Head of caudate nucleus (tissue), 42 donors: ENCODE results near the gene RRAGD.

Experiments used
- DNase-seq, 42 donors: peaks; one replicate each; pipeline versions ENCODE4 v3.0.0 to v3.0.0-alpha.2; 2020 to 2021; ENCODE audit warnings: mixed read lengths in 7 of 42
- intact Hi-C: fragments of 100-400 bp; cut with DNase I; formaldehyde crosslinking; loops from one replicate; pipeline ENCODE4 v1.15.0; 2022

RRAGD gene, protein sequence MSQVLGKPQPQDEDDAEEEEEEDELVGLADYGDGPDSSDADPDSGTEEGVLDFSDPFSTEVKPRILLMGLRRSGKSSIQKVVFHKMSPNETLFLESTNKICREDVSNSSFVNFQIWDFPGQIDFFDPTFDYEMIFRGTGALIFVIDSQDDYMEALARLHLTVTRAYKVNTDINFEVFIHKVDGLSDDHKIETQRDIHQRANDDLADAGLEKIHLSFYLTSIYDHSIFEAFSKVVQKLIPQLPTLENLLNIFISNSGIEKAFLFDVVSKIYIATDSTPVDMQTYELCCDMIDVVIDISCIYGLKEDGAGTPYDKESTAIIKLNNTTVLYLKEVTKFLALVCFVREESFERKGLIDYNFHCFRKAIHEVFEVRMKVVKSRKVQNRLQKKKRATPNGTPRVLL

DNA sequence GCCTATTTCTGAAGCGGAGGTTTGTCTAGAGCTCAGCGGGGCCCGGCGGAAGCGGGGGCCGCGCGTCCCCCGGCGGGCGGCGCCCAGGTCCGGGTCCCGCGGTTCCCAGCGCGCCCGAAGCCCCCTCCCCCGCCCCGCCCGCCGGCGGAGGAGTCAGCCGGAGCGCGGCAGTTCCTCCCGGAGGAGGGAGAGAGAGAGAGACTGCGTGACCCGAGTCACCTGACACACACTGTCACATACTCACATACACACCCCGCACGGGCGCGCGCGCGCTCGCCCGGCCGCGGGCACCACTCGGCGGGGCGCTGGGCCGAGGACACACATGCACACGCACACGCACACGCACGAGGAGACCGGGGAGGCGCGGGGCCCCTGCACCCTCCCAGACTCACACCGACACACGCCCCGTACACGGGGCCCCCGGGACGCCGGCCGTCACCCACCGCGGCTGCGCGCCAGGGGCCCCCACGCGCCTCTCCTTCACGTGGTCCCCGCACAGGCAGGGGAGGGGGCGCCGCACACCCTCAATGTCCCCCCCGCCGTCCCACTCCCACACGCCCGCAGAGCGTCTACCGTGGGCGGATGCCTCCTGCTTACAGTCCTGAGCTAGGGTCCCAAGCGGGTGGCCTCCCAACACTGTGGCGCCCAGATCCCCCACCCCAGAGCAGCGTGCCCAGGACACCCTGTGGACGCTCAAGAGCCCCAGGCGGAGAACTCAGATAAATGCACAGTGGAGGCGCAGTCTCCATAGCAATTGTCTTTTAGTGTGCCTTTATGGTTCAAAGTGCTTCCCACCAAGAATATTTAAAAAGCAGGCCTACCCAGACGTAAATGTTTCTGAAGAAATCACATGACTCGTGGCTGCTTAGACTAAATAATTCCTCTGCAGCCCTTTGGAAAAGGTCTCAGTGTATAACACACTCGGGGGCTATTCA, at the start of gene RRAGD:
Gene RRAGD, minus strand, starts transcription at position 203 of the 935 bp plus-strand sequence. CDS start 280 bp downstream, outside the sequence.
- intact Hi-C loops: no loop called here
- DNase-seq: peak; percentile 77 to 95 (median 88)

DNA sequence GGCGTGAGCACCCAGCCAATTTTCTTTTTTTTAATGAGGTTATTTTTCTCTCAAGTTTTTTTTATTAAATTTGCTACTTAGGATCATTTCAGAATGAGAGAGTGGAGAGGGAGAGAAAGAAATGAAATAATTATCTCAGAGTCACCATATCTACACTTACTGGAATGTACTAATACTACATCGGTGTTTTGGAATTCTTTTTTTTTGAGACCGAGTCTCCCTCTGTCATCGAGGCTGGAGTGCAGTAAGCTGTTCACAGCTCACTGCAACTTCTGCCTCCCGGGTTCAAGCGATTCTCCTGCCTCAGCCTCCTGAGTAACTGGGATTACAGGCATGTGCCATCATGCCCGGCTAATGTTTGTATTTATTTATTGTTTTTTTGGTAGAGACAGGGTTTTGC, 48.6 kb upstream of the RRAGD start:
- DNase-seq: no peak
- intact Hi-C loops: no loop called here

DNA sequence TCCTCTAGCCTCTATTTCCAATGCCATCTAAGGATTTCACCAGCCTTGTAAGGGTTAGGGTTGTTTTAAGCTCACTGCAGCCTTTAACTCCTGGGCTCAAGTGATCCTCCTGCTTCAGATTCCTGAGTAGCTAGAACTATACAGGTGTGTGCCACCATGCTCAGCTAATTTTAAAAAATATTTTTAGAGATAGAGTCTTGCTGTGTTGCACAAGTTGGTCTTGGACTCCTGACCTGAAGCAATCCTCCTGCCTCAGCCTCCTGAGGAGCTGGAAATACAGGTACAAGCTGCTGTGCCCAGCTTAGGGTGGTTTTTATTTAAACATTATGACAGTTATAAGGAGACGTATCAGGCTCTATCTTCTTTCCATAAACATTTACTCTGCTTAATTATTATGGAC, 47.4 kb upstream of the RRAGD start:
- intact Hi-C loops: no loop called here
- no peak for DNase-seq

DNA sequence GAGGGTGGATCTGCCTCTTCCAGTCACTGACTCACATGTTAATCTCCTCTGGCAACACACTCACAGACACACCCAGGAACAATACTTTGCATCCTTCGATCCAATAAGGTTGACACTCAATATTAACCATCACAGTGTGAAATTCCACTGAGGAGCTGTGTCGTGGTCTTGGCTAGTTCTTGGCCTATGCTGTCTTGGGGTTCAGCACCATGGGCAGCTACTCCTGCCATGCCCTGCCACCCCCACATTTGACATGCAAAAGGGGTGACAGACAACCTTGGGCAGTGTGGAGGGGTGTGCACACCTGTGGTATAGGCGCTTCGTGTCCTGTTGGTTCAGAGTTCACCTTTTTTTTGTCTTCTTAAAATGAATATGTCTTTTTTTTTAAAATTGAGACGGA, 46.6 kb upstream of the RRAGD start:
- intact Hi-C loops: no loop called here
- peak in 1 of 42 donors; percentile 42 for DNase-seq

DNA sequence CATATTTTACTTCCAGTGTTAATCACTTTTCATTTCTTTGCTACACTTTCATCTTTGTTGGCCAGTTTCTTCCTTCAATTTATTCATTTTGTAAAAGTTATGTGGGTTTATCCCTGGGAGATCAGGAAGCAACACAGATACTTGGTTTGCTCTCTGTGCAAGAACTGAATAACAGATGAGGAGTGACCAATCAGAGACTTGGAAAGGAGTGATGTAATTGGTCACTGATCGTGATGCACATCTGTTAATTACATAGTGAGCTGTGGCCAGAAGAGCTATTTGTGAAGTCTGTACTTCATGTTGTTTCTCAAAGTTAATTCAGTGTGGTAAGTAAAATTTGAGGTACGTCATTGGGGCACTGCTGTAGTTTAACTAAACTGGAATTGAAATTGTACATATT, 42.2 kb upstream of the RRAGD start:
- no peak for DNase-seq
- intact Hi-C loops: no loop called here

DNA sequence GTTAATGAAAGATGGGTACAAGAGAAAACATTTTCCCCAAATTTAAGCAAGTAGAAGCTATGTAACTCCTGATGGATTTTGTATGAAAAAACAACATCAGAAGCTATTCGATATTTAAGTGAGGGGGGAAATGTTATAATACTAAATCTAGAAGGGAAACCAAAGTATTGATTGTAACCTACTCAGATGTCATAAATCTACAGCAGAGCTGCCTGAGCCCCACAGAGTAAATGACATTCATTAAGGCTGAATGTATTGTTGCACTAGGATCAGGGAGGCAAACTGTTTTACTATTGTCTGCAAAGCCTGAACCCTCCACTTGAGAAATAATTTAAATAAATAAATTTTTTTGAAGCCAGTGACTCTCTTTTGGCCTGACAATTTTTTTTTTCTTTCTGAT, 40.2 kb upstream of the RRAGD start:
- DNase-seq: no peak
- intact Hi-C loops: no loop called here

DNA sequence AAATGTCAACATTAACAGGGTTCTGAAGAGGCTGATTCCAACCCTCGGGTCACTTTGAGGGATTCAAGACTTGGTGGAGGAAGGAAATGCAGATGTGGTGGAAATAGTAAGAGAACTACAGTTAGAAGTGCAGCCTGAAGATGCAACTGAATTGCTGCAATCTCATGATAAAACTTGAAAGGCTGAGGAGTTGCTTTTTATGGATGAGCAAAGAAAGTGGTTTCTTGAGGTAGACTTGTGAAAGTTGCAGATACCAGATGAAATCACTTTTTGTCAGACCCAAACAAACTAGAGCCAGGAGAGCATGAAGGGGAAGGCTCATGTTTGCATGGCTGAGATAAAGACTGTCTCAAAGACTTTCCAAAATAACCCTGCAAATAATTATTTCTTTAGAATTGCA, 37.1 kb upstream of the RRAGD start:
- DNase-seq: no peak
- intact Hi-C loops: no loop called here

DNA sequence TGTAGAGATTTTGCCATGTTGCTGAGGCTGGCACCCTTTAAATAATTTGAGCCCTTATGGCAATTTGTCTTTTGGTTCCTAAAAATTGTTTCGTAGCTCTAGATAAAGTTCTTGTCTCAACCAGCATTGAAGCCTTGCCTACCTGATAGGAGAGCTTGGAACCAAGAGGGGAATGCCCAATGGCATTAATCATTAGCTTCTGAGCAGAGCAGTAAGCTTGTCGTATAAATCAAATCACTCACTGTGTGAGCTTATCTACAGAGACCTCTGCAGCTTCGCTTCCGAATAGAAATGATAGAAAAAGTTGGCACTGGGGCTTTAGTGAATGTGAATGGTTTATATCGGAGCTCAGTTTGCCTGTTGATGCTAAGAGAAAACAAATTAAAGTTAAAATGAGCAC, 31.6 kb upstream of the RRAGD start:
- intact Hi-C loops: no loop called here
- no peak for DNase-seq

DNA sequence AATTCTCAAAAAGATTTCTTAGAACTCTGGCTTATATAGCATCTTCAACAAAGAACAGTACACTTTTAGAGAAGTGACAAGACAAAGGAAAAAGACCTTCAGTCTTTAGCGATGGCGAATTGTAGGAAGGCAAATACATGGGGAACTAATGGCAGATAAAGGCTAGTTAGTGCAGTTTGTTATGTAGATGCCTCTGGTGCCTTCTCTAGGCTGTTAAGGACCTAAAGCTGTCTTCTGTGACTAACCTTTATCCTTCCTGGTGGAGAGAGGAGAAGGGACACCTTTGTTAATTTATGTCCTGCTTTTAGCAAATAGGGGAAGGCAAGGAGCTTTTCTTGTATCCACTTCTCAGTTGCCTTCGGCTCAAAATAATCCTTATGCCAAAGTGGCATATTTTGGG, 28.1 kb upstream of the RRAGD start:
- intact Hi-C loops: no loop called here
- no peak for DNase-seq

DNA sequence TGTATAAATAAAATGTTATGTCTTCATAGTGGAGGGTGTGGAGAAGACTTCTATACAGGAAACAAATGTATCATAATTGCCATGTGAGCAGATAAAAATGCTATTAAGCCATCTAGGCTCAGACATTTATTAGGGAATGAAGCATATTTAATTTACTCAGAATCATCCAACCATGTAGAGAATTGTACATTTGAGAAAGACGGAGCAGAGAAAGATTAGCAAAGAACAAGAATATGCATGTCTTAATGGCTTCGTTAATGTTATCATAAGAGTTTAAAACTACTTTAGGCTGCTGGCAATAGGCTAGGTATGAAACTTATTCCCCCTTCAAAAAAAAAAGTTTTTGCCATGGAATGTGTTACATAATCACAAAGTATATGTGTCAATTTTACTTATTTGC, 26.9 kb upstream of the RRAGD start:
- intact Hi-C loops: loop anchor here (10.0 kb wide), 1 partner anchor 166 kb away; no protein-coding TSS in a partner anchor
- no peak for DNase-seq

DNA sequence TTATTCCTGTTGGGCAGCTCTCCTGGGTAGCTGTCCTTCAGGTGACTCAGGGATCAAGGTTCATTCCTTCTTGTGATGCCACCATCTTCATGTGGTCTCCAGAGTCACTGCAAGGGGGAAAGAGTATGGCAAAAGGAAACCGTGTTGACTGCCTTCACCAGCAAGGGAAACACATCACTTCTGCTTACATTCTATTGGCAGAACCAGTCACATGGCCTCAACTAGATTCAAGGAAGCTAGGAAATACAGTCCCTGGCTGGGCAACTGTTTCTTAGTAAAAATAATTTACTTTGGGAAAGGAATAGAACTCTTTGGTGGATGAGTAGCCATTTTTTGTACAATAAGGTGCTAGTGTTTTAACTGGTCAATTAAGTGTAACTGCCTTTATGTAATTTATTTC, 26.2 kb upstream of the RRAGD start:
- intact Hi-C loops: loop anchor here (10.0 kb wide), 1 partner anchor 167 kb away; no protein-coding TSS in a partner anchor
- no peak for DNase-seq

DNA sequence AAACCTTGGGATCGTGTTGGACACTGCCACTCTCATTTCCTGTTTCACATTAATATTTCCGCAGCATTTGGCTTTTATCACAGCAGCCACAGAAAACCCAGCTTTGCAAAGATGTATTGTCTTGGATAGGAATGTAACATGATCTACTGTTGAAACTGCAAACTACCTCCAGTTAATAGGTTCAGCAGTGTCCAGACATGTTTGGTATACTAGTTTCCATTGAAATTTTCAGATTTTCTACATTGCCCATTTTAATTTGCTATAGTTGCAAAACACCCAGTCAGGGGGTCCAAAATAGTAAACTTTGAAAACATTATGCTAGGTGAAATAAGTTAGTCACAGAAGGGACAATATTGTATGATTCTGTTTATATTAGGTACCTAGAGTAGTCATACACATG, 24.2 kb upstream of the RRAGD start:
- intact Hi-C loops: loop anchor here (10.0 kb wide), 1 partner anchor 169 kb away; no protein-coding TSS in a partner anchor

DNA sequence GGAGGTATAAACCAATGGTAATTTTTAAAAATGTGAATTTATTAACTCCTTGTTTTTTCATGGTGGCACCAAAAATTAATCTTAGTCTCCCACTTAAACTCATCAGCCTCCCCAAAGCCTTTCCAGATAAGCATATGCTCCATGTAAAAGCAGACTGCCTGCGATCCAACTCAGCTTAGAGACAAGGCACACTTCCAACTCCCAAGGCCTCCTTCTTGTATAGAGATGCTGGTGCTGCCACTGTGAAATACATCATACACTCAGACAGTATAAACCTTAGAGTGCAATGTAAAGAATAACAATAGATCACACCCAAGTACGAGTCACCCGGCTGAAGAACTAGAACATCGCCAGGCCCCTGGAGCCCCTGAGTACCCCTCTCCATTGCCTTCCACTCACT, 22.9 kb upstream of the RRAGD start:
- intact Hi-C loops: loop anchor here (10.0 kb wide), 1 partner anchor 170 kb away; no protein-coding TSS in a partner anchor
- no peak for DNase-seq

More for the DNA sequence above, 24.2 kb upstream of the RRAGD start:
- DNase-seq: no peak

DNA sequence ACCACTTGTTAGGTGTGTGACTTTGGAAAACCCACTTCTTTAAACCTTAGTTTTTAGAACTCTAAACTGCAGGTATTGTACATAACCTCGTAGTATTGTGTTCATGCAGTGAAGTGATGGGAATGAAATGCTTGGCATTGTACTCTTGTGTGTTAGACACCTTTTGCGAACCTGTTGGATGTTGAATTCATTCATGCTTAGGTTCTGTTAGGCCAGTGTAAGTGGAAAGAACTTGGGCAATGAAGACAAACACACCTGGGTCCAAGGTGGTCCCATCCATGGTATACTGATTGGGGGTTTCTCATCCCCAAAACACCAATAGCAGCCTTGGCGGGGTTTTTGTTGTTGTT, 22.1 kb upstream of the RRAGD start:
- DNase-seq: no peak
- intact Hi-C loops: loop anchor here (10.0 kb wide), 1 partner anchor 171 kb away; no protein-coding TSS in a partner anchor

DNA sequence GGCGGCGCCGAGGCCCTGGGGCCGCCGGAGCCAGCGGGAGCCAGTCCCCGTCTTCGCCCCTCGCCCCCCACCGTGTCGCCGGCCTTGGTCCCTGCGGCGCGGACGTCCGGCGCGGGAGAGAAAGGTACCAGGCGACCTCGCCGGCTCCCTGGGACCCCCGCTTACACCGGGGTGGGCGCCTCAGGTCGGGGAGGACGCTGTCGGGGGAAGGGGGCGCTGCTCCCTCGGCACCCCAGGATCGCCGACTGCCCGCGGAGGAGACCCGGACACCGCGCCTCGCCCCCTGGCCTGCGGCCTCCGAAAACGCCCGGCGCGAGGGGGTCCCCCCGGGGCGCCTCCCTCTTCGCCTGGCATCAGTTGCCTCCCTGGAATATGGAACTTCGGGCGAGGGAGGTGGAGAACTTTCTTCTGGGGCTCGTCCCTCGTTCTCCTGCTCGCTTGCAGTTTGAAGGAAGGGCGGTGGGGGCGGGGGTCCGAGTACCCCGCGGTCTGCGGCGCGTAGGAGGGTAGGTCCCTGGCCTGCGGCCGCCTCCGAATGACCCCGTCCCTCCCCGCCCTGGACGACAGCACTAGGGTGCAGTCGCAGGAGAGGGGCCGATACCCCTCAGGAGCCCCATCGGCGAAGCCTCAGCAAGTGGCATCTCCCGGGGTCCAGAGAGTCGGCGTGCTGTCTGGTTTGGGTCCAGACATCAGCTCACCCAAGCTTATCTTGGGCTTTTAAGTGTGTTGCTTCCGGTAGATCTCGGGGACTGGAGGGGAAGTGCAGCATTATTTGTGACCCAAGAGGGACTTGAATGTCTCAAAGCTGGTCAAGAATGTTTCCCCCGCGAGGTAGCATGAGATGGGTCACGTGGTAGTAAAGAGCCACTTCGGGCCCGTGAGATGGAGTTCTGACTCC, 21.4 kb upstream of the RRAGD start:
- intact Hi-C loops: loop anchor here (10.0 kb wide), 1 partner anchor 171 kb away; no protein-coding TSS in a partner anchor
- DNase-seq: peak in 13 of 42 donors; percentile 7 to 40 (median 17)

DNA sequence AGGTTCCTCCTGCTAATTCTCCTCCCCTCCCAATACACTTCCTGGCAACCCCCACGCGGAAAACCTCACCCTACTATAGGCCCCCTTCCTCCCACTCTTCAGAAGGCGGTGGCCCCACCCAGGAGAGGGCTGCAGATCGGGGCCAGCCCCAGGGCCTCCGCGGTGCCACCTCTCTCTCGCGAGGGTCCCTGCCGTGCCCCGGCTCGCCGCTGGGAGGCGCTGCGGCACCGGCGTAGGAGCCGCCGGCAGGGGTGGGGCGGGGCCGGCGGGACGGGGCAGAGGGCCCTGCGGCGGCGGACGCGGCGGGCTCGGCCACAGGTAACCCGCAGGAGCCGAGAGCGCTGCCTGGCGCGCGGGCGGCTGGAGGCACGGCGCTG, 20.8 kb upstream of the RRAGD start, which contains the start of gene ANKRD6:
Gene ANKRD6, plus strand, starts transcription at position 278 of the 377 bp plus-strand sequence. CDS start 133,825 bp downstream, outside the sequence.
- intact Hi-C loops: loop anchor here (10.0 kb wide), 1 partner anchor 172 kb away; no protein-coding TSS in a partner anchor
- DNase-seq: peak; percentile 16 to 90 (median 76)

DNA sequence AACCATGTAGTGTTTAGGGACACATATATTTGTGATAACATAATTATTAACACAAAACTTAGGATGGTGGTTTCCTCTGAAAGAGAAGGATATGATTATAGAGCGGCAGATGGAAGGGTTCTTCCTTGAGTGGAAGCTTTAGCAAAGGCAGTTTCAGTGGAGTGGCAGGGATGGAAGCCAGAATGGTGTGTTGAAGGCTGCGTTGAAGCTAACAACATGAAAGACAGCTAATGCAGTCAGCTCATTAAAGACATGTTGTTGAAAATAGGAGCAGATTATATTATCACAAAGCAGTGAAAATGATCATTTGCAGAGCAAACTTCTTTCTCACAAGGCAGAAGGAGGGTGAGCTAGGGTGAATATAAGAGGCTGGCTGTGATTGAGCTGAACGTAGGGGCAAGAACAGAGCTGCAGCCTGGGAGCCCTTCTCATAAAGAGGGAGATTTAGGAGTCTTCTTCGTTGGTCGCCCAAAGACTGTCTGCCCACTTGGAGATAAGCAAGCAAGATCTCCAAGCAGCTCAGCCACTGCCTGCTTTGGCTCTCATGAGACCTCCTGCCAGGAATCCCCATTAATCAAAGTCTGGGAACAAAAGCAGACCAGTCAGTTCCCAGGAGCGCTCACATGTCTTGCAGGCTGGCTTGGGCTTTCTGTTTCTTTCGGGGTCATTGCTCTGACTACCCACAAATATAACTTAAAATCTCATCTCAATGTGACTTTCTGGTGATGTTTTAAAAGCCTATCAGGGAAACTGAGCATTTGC, 18.3 kb upstream of the RRAGD start:
- intact Hi-C loops: loop anchor here (10.0 kb wide), 1 partner anchor 174 kb away; no protein-coding TSS in a partner anchor
- no peak for DNase-seq

DNA sequence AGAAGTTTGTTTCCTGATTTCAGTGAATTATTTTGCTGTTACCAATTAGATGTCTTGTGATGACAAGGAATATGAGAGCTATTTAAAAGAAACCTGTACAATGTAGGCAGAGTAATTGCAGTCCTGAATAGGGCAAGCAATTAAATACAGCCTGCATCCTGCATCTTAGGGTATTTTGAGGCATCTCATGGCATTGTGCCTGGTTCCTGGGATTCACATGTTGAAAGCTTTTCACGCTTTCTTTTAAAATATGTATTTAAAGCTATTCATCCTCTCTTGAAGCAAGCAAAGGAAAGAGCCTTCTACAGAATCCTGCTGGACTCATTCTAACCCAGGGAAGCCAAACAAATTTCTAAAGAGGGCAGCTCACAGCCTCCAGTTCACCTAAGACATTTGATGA, 4.7 kb upstream of the RRAGD start:
- DNase-seq: no peak
- intact Hi-C loops: no loop called here
